ENCODE results near the gene GHSR.

The GHSR gene

GRCh38 chr3:172442606-172443005, 5.7 kb downstream of the GHSR start:
- no peak for DNase-seq (ENCODE audit: low read depth)
- H3K4me3 ChIP-seq (ENCODE audit: low read depth, low read length), result no peak overlapping the region
- no peak for TF ChIP-seq CTCF (IDR thresholded peaks at IDR 0.05; ENCODE audit: control insufficient read depth, extremely low read depth, insufficient read depth)

GRCh38 chr3:172441581-172441980, 6.7 kb downstream of the GHSR start:
- H3K4me3 ChIP-seq (ENCODE audit: low read depth, low read length), result no peak overlapping the region
- DNase-seq (ENCODE audit: low read depth), result no peak
- no peak for TF ChIP-seq CTCF (IDR thresholded peaks at IDR 0.05; ENCODE audit: control insufficient read depth, extremely low read depth, insufficient read depth)

GRCh38 chr3:172438186-172438585, 10.1 kb downstream of the GHSR start:
- H3K4me3 ChIP-seq (ENCODE audit: low read depth, low read length), result no peak overlapping the region
- no peak for DNase-seq (ENCODE audit: low read depth)
- no peak for TF ChIP-seq CTCF (IDR thresholded peaks at IDR 0.05; ENCODE audit: control insufficient read depth, extremely low read depth, insufficient read depth)

- no peak for TF ChIP-seq CTCF (IDR thresholded peaks at IDR 0.05; ENCODE audit: control insufficient read depth, extremely low read depth, insufficient read depth)
Observed at GRCh38 chr3:172437713-172438112, 10.5 kb downstream of the GHSR start.

GRCh38 chr3:172415323-172415722, 32.9 kb downstream of the GHSR start:
- no peak overlapping the region for H3K4me3 ChIP-seq (ENCODE audit: low read depth, low read length)
- no peak for TF ChIP-seq CTCF (IDR thresholded peaks at IDR 0.05; ENCODE audit: control insufficient read depth, extremely low read depth, insufficient read depth)
- DNase-seq (ENCODE audit: low read depth), result no peak

More at GRCh38 chr3:172437713-172438112, 10.5 kb downstream of the GHSR start:
- no peak for DNase-seq (ENCODE audit: low read depth)
- no peak overlapping the region for H3K4me3 ChIP-seq (ENCODE audit: low read depth, low read length)

GRCh38 chr3:172411478-172411947, 36.7 kb downstream of the GHSR start:
- DNase-seq (ENCODE audit: low read depth), result no peak
- no peak overlapping the region for H3K4me3 ChIP-seq (ENCODE audit: low read depth, low read length)
- no peak for TF ChIP-seq CTCF (IDR thresholded peaks at IDR 0.05; ENCODE audit: control insufficient read depth, extremely low read depth, insufficient read depth)

- H3K4me3 ChIP-seq (ENCODE audit: low read depth, low read length), result no peak overlapping the region
- DNase-seq (ENCODE audit: low read depth), result no peak
- no peak for TF ChIP-seq CTCF (IDR thresholded peaks at IDR 0.05; ENCODE audit: control insufficient read depth, extremely low read depth, insufficient read depth)
Observed at GRCh38 chr3:172410702-172411477, 37.4 kb downstream of the GHSR start.
